ENCODE measurements around the gene VAMP3.

- TF ChIP-seq REST (IDR thresholded peaks at IDR 0.05; ENCODE audit: borderline replicate concordance): no peak
- TF ChIP-seq REST (CRISPR knock-in tag; IDR thresholded peaks at IDR 0.05; ENCODE audit: low read depth): no peak
- TF ChIP-seq ZNF197 (CRISPR knock-in tag; IDR thresholded peaks at IDR 0.05; ENCODE audit: low read depth): no peak
- no peak for TF ChIP-seq CUX1 (CRISPR knock-in tag; IDR thresholded peaks at IDR 0.05)
- no peak for TF ChIP-seq SNRNP70 (optimal IDR thresholded peaks at IDR 0.05; ENCODE audit: low read depth, low read length)
- no peak for TF ChIP-seq CBX2 (IDR thresholded peaks at IDR 0.05; ENCODE audit: insufficient read depth, low read length, poor library complexity, severe bottlenecking)
These were observed 42.7 kb downstream of the VAMP3 start for GRCh38 chr1:7813677-7814373.
